ENCODE results near the gene TRMT61A.
"Not testable (repeated sequence)": the region's sequence is repeated elsewhere in the genome, so short reads cannot be mapped to it uniquely, and the experiment has no call there.

The TRMT61A gene

GRCh38 chr14:103523575-103523954, 5.4 kb upstream of the TRMT61A start:
- ATAC-seq: no peak

- no peak for ATAC-seq
Observed at GRCh38 chr14:103524002-103524935, 4.7 kb upstream of the TRMT61A start.

- not testable (repeated sequence) for ATAC-seq
Observed at GRCh38 chr14:103525430-103526246, 3.4 kb upstream of the TRMT61A start.

GRCh38 chr14:103526247-103526913, 2.6 kb upstream of the TRMT61A start:
- ATAC-seq: no peak

GRCh38 chr14:103526914-103527248, 2.1 kb upstream of the TRMT61A start:
- no peak for ATAC-seq

- peak; percentile 57 to 62 for ATAC-seq
Observed at GRCh38 chr14:103527408-103528145, 1.4 kb upstream of the TRMT61A start.

GRCh38 chr14:103528146-103528586, 830 bp upstream of the TRMT61A start:
- ATAC-seq: no peak

- ATAC-seq: no peak
Observed at GRCh38 chr14:103529383-103530365, 678 bp downstream of the TRMT61A start.

- no peak for ATAC-seq
Observed at GRCh38 chr14:103530390-103530789, 1.4 kb downstream of the TRMT61A start.

GRCh38 chr14:103530831-103531230, 1.8 kb downstream of the TRMT61A start:
- no peak for ATAC-seq

GRCh38 chr14:103531421-103532215, 2.6 kb downstream of the TRMT61A start:
- no peak for ATAC-seq

- no peak for ATAC-seq
Observed at GRCh38 chr14:103532216-103533136, 3.5 kb downstream of the TRMT61A start.

- no peak for ATAC-seq
Observed at GRCh38 chr14:103533137-103533998, 4.4 kb downstream of the TRMT61A start.

- no peak for ATAC-seq
Observed at GRCh38 chr14:103533999-103534575, 5.1 kb downstream of the TRMT61A start.

- ATAC-seq: no peak
Observed at GRCh38 chr14:103534576-103535061, 5.6 kb downstream of the TRMT61A start.

GRCh38 chr14:103535081-103535890, 6.3 kb downstream of the TRMT61A start:
- ATAC-seq: no peak

Measured in activated CD4-positive, CD25-positive, alpha-beta regulatory T cell treated with anti-CD3 and anti-CD28 coated beads, Interleukin-2, amount 50 U/mL, for 24 hours (primary cell).